Right atrium auricular region (tissue), 2 donors: Measurements from ENCODE around the gene KRT75. TPM values are rescaled to one million over a fixed set of nuclear protein-coding genes. Genes with fewer than 3 reads are reported as not detected.

Source experiments
- DNase-seq: peaks from one replicate; pipeline ENCODE4 v3.0.0-alpha.2; 2019; ENCODE audit warnings: low spot score
- H3K27ac ChIP-seq, 2 donors: fragments of 200-600 bp; sonication (generic); 1 replicate in 1 of 2; 2 replicates in 1 of 2; pipeline ENCODE4 v1.5.1; 2016 to 2019
- H3K27me3 ChIP-seq, 2 donors: fragments of 200-600 bp; sonication (generic); one replicate each; pipeline versions ENCODE4 v1.5.1 to v1.6.0; 2017 to 2019
- H3K36me3 ChIP-seq: fragments of 200-600 bp; sonication (generic); one replicate; pipeline ENCODE4 v1.5.1; 2016
- H3K4me1 ChIP-seq, 2 donors: fragments of 200-600 bp; sonication (generic); one replicate each; pipeline versions ENCODE4 v1.5.1 to v1.6.0; 2017 to 2019
- H3K4me3 ChIP-seq, 2 donors: fragments of 200-600 bp; sonication (generic); 1 replicate in 1 of 2; 2 replicates in 1 of 2; pipeline ENCODE4 v1.5.1; 2017 to 2019; ENCODE audit warnings: mild to moderate bottlenecking in 1 of 2, moderate library complexity in 1 of 2
- H3K9me3 ChIP-seq, 2 donors: fragments of 200-600 bp; sonication (generic); one replicate each; pipeline ENCODE4 v1.5.1; 2019
- total RNA-seq, 2 donors: library from RNA; depleted of rRNA; stranded (reverse); fragments of >200 nt; gene quantifications; one replicate each; pipeline ENCODE4 v1.1.0, GENCODE V29; 2016
- TF ChIP-seq, protein P1 (sequence below), 2 donors: fragments of 200-600 bp; sonication (generic); IDR thresholded peaks; one replicate each; pipeline ENCODE4 v1.5.1; 2019; ENCODE audit warnings: antibody characterized with exemption in 2 of 2

The KRT75 gene
- not detected for total RNA-seq

GRCh38 chr12:52434081-52434733, at the start of gene KRT75:
Gene KRT75, minus strand, starts transcription at chr12:52434371. Its CDS starts 67 bp downstream, at chr12:52434304.
- no peaks in the 10 kb centered on the region for H3K9me3 ChIP-seq
- H3K4me3 ChIP-seq, result no peak within 1 kb of the TSS
- H3K27ac ChIP-seq, result no peak within 1 kb of the TSS
- no peaks in the 10 kb centered on the region for H3K4me1 ChIP-seq
- TF ChIP-seq, protein P1, sequence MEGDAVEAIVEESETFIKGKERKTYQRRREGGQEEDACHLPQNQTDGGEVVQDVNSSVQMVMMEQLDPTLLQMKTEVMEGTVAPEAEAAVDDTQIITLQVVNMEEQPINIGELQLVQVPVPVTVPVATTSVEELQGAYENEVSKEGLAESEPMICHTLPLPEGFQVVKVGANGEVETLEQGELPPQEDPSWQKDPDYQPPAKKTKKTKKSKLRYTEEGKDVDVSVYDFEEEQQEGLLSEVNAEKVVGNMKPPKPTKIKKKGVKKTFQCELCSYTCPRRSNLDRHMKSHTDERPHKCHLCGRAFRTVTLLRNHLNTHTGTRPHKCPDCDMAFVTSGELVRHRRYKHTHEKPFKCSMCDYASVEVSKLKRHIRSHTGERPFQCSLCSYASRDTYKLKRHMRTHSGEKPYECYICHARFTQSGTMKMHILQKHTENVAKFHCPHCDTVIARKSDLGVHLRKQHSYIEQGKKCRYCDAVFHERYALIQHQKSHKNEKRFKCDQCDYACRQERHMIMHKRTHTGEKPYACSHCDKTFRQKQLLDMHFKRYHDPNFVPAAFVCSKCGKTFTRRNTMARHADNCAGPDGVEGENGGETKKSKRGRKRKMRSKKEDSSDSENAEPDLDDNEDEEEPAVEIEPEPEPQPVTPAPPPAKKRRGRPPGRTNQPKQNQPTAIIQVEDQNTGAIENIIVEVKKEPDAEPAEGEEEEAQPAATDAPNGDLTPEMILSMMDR (IDR thresholded peaks at IDR 0.05), result no peak
- no peak for DNase-seq
- H3K36me3 ChIP-seq, result no peaks in the 10 kb centered on the region
- no peaks in the 10 kb centered on the region for H3K27me3 ChIP-seq

- Histone ChIP-seq H3K36me3 (no peaks in the 10 kb centered on the region), H3K27ac (no peak overlapping the region), H3K9me3 (peaks cover 0 to 10% of the 10 kb centered on the region in 2 donors), H3K27me3 (no peaks in the 10 kb centered on the region), H3K4me1 (no peaks in the 10 kb centered on the region), H3K4me3 (no peak overlapping the region)
- no peak for DNase-seq
- TF ChIP-seq, protein P1 (IDR thresholded peaks at IDR 0.05), result no peak
Observed at GRCh38 chr12:52480073-52480472, 45.9 kb upstream of the KRT75 start.

DNA sequence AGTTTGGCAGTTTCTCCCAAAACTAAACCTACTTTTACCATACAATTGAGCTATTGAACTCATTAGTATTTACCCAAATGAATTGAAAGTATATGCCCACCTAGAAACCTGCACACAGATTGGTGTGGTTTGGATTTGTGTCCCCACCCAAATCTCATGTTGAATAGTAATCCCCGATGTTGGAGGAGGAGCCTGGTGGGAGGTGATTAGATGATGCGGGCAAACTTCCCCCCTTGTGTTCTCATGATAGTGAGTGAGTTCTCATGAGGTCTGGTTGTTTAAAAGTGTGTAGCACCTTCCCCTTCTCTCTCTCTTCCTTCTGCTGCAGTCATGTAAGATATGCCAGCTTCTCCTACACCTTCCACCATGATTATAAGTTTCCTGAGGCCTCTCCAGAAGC, 43.5 kb upstream of the KRT75 start:
- TF ChIP-seq, protein P1 (IDR thresholded peaks at IDR 0.05), result no peak
- no peak for DNase-seq
- no peaks in the 10 kb centered on the region for H3K4me1 ChIP-seq
- no peaks in the 10 kb centered on the region for H3K36me3 ChIP-seq
- H3K4me3 ChIP-seq, result no peak overlapping the region
- peaks cover 0 to 3% of the 10 kb centered on the region in 2 donors for H3K9me3 ChIP-seq
- H3K27ac ChIP-seq, result no peak overlapping the region
- H3K27me3 ChIP-seq, result no peaks in the 10 kb centered on the region

GRCh38 chr12:52474212-52474611, 40.0 kb upstream of the KRT75 start:
- TF ChIP-seq, protein P1 (IDR thresholded peaks at IDR 0.05), result no peak
- H3K4me3 ChIP-seq, result no peak overlapping the region
- peaks cover 0 to 3% of the 10 kb centered on the region in 2 donors for H3K9me3 ChIP-seq
- no peak for DNase-seq
- H3K36me3 ChIP-seq, result no peaks in the 10 kb centered on the region
- no peak overlapping the region for H3K27ac ChIP-seq
- H3K27me3 ChIP-seq, result no peaks in the 10 kb centered on the region
- no peaks in the 10 kb centered on the region for H3K4me1 ChIP-seq

- no peak for DNase-seq
- no peaks in the 10 kb centered on the region for H3K4me1 ChIP-seq
- H3K36me3 ChIP-seq, result no peaks in the 10 kb centered on the region
- peaks cover 0 to 3% of the 10 kb centered on the region in 2 donors for H3K9me3 ChIP-seq
- TF ChIP-seq, protein P1 (IDR thresholded peaks at IDR 0.05), result no peak
- no peak within 1 kb of the TSS for H3K27ac ChIP-seq
- H3K4me3 ChIP-seq, result no peak within 1 kb of the TSS
- H3K27me3 ChIP-seq, result no peaks in the 10 kb centered on the region
Observed at GRCh38 chr12:52473768-52474167, 39.6 kb upstream of the KRT75 start, which contains the start of gene KRT6C. Gene KRT6C, minus strand, starts transcription at chr12:52473805. Its CDS starts 68 bp downstream, at chr12:52473737.

GRCh38 chr12:52469853-52470252, 35.7 kb upstream of the KRT75 start:
- TF ChIP-seq, protein P1 (IDR thresholded peaks at IDR 0.05), result no peak
- H3K4me3 ChIP-seq, result no peak overlapping the region
- no peak overlapping the region for H3K27ac ChIP-seq
- no peaks in the 10 kb centered on the region for H3K4me1 ChIP-seq
- DNase-seq, result no peak
- no peaks in the 10 kb centered on the region for H3K9me3 ChIP-seq
- H3K27me3 ChIP-seq, result no peaks in the 10 kb centered on the region
- no peaks in the 10 kb centered on the region for H3K36me3 ChIP-seq
